NCI-H524 treated with DMSO at 0.1 percent for 48 hours (cell line): ENCODE data around the gene POLR2F.
A peak's percentile ranks its signal among the peaks of the same experiment; 100 is the strongest.

Experiments
- DNase-seq: peaks from one replicate; lab custom pipeline; 2025; lab: John Stamatoyannopoulos, UW

The POLR2F gene

GRCh38 chr22:37953437-37954179, at the start of gene POLR2F, which contains the start of gene C22orf23:
Gene POLR2F (plus strand): TSS chr22:37953699. CDS start chr22:37953788, 89 bp downstream.
Gene C22orf23 (minus strand): TSS chr22:37953601. CDS start chr22:37953149, 452 bp downstream.
- DNase-seq = peak; percentile 66

GRCh38 chr22:37904572-37905533, 48.6 kb upstream of the POLR2F start:
- DNase-seq = no peak

- no peak for DNase-seq
These were observed 47.8 kb upstream of the POLR2F start, which contains the start of gene MICALL1 for GRCh38 chr22:37905534-37906363. Gene MICALL1 (plus strand): TSS chr22:37906297. CDS start chr22:37906423, 126 bp downstream.

GRCh38 chr22:37906364-37907008, 47.0 kb upstream of the POLR2F start:
- DNase-seq = no peak

GRCh38 chr22:37907036-37907954, 46.2 kb upstream of the POLR2F start:
- DNase-seq = no peak

- no peak for DNase-seq
These were observed 43.7 kb upstream of the POLR2F start for GRCh38 chr22:37909766-37910165.

- no peak for DNase-seq
These were observed 42.4 kb upstream of the POLR2F start for GRCh38 chr22:37910890-37911672.

GRCh38 chr22:37911697-37912096, 41.8 kb upstream of the POLR2F start:
- no peak for DNase-seq

GRCh38 chr22:37912171-37912570, 41.3 kb upstream of the POLR2F start:
- no peak for DNase-seq

GRCh38 chr22:37913233-37913721, 40.2 kb upstream of the POLR2F start:
- DNase-seq = no peak

- DNase-seq = no peak
These were observed 37.2 kb upstream of the POLR2F start for GRCh38 chr22:37916311-37916710.

GRCh38 chr22:37917874-37918548, 35.5 kb upstream of the POLR2F start:
- no peak for DNase-seq

- no peak for DNase-seq
These were observed 34.8 kb upstream of the POLR2F start for GRCh38 chr22:37918580-37919270.

- no peak for DNase-seq
These were observed 33.4 kb upstream of the POLR2F start for GRCh38 chr22:37920126-37920525.

- no peak for DNase-seq
These were observed 31.3 kb upstream of the POLR2F start for GRCh38 chr22:37922191-37922590.

GRCh38 chr22:37923927-37924326, 29.6 kb upstream of the POLR2F start:
- DNase-seq = no peak

GRCh38 chr22:37924386-37925065, 29.0 kb upstream of the POLR2F start:
- DNase-seq = no peak
